ENCODE results near the gene CDK6.

DNA sequence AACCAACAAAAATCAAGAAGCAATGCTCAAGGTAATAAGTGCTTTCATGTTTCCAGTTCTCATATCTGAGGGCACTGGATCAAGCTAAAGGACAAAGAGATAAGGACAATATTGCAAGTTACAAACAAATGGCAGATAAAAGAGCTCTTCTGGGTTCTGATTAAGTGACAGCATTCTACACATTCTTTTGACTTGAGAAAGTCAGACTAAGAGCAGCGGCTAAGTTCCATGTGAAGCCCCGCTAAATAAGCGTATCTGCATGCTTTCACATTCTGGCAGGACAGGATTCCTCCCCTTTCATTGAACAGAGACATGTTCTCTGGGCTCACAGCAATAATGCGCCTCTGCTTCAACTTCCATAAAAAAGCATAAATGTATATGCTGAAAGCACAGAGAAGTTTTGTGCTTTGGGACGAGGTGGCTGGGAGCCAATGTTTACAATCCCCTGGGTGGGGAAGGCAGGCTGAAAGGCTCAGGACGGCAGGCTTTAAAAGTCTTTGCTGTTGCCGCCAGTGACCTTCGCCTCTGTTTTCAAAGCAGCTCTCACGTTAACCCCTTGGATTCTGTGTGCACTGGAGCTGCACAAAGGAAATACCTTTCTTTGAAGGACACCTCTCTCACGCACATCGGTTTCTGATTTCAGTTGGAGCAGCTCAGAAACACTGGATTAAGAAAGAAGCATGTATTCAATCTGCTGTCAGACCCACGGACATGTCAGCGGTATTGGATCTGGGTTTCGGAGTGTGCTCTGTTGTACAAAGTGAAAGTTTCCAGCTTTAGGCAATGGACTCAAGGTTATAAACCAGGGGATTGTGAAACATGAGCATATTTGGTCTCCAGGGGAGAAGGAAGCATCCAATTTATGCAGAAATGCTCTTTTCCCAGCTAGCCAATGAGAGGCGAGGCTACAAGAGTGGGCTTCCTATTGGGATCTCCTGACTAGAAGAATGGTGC is 140.8 kb downstream of the CDK6 start:
- TF ChIP-seq, protein P1, sequence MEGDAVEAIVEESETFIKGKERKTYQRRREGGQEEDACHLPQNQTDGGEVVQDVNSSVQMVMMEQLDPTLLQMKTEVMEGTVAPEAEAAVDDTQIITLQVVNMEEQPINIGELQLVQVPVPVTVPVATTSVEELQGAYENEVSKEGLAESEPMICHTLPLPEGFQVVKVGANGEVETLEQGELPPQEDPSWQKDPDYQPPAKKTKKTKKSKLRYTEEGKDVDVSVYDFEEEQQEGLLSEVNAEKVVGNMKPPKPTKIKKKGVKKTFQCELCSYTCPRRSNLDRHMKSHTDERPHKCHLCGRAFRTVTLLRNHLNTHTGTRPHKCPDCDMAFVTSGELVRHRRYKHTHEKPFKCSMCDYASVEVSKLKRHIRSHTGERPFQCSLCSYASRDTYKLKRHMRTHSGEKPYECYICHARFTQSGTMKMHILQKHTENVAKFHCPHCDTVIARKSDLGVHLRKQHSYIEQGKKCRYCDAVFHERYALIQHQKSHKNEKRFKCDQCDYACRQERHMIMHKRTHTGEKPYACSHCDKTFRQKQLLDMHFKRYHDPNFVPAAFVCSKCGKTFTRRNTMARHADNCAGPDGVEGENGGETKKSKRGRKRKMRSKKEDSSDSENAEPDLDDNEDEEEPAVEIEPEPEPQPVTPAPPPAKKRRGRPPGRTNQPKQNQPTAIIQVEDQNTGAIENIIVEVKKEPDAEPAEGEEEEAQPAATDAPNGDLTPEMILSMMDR (IDR thresholded peaks at IDR 0.05) = no peak
- TF ChIP-seq POLR2A (IDR thresholded peaks at IDR 0.05) = no peak
- TF ChIP-seq POLR2AphosphoS5 (IDR thresholded peaks at IDR 0.05) = no peak

Data from prostate gland (tissue), 2 donors.